ENCODE measurements around the gene GOSR1.

GRCh38 chr17:30547778-30548573 is 70.8 kb downstream of the GOSR1 start:
- TF ChIP-seq, protein P1, sequence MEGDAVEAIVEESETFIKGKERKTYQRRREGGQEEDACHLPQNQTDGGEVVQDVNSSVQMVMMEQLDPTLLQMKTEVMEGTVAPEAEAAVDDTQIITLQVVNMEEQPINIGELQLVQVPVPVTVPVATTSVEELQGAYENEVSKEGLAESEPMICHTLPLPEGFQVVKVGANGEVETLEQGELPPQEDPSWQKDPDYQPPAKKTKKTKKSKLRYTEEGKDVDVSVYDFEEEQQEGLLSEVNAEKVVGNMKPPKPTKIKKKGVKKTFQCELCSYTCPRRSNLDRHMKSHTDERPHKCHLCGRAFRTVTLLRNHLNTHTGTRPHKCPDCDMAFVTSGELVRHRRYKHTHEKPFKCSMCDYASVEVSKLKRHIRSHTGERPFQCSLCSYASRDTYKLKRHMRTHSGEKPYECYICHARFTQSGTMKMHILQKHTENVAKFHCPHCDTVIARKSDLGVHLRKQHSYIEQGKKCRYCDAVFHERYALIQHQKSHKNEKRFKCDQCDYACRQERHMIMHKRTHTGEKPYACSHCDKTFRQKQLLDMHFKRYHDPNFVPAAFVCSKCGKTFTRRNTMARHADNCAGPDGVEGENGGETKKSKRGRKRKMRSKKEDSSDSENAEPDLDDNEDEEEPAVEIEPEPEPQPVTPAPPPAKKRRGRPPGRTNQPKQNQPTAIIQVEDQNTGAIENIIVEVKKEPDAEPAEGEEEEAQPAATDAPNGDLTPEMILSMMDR (IDR thresholded peaks at IDR 0.05), result no peak
- no peak for TF ChIP-seq POLR2A (IDR thresholded peaks at IDR 0.05)

Data from right lobe of liver (tissue), 4 donors.